ENCODE measurements around the gene ME3.

DNA sequence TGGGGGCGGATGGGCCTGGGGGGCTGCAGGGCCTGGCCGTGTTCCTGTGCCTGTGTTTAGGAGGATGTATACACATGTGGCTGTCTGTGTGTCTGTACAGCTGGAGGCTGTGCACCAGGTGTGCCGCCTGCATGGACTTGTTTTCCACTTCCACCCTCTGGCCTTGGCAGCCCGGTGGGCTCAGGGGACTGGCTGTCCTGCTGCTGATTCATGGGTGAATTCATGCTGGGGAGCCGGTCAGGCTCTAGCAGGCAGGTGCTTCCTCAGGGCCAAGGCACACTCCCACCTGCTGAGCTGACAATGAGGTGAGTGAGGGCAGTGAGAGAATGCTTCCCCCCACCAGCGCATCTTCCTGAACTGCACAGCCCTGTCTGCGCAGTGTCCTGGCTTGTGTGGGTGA, 209.3 kb downstream of the ME3 start:
- TF ChIP-seq, protein P1, sequence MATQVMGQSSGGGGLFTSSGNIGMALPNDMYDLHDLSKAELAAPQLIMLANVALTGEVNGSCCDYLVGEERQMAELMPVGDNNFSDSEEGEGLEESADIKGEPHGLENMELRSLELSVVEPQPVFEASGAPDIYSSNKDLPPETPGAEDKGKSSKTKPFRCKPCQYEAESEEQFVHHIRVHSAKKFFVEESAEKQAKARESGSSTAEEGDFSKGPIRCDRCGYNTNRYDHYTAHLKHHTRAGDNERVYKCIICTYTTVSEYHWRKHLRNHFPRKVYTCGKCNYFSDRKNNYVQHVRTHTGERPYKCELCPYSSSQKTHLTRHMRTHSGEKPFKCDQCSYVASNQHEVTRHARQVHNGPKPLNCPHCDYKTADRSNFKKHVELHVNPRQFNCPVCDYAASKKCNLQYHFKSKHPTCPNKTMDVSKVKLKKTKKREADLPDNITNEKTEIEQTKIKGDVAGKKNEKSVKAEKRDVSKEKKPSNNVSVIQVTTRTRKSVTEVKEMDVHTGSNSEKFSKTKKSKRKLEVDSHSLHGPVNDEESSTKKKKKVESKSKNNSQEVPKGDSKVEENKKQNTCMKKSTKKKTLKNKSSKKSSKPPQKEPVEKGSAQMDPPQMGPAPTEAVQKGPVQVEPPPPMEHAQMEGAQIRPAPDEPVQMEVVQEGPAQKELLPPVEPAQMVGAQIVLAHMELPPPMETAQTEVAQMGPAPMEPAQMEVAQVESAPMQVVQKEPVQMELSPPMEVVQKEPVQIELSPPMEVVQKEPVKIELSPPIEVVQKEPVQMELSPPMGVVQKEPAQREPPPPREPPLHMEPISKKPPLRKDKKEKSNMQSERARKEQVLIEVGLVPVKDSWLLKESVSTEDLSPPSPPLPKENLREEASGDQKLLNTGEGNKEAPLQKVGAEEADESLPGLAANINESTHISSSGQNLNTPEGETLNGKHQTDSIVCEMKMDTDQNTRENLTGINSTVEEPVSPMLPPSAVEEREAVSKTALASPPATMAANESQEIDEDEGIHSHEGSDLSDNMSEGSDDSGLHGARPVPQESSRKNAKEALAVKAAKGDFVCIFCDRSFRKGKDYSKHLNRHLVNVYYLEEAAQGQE (IDR thresholded peaks at IDR 0.05; ENCODE audit: insufficient read depth in 1 of 2, low read depth in 2 of 2, low read length in 2 of 2): no peak
- TF ChIP-seq TAF1 (IDR thresholded peaks at IDR 0.05; ENCODE audit: borderline replicate concordance, insufficient read depth, low read length) (no peak), FOXP2 (optimal IDR thresholded peaks at IDR 0.05; ENCODE audit: borderline replicate concordance, extremely low read depth, extremely low read length, insufficient read depth) (no peak), POLR2AphosphoS5 (IDR thresholded peaks at IDR 0.05; ENCODE audit: low read depth, low read length) (no peak)

Measured in PFSK-1 (cell line).